COLO668 (cell line): ENCODE results near the gene ITSN1.
"Not testable (repeated sequence)": the region's sequence is repeated elsewhere in the genome, so short reads cannot be mapped to it uniquely, and the experiment has no call there.

Experiments used
- DNase-seq: peaks from one replicate; lab custom pipeline; 2025; ENCODE audit not compliant: unreplicated experiment; lab: John Stamatoyannopoulos, UW

ITSN1 gene

GRCh38 chr21:33642027-33642895 lies at the start of gene ITSN1:
Gene ITSN1, plus strand, starts transcription at chr21:33642501. Its CDS starts 76,328 bp downstream, at chr21:33718829.
- DNase-seq: peak; percentile 100

- no peak for DNase-seq
These were observed 44.2 kb upstream of the ITSN1 start for GRCh38 chr21:33598051-33598450.

- no peak for DNase-seq
These were observed 33.7 kb upstream of the ITSN1 start for GRCh38 chr21:33608559-33608958.

- DNase-seq: no peak
These were observed 31.1 kb upstream of the ITSN1 start for GRCh38 chr21:33611006-33611744.

GRCh38 chr21:33617565-33617964 lies 24.7 kb upstream of the ITSN1 start:
- not testable (repeated sequence) for DNase-seq

GRCh38 chr21:33618407-33618806 lies 23.9 kb upstream of the ITSN1 start:
- no peak for DNase-seq

GRCh38 chr21:33619726-33620125 lies 22.6 kb upstream of the ITSN1 start:
- DNase-seq: no peak

- DNase-seq: no peak
These were observed 20.0 kb upstream of the ITSN1 start for GRCh38 chr21:33622253-33622652.

- DNase-seq: not testable (repeated sequence)
These were observed 16.1 kb upstream of the ITSN1 start for GRCh38 chr21:33626151-33626550.

- DNase-seq: no peak
These were observed 8.0 kb upstream of the ITSN1 start for GRCh38 chr21:33634254-33634653.

- DNase-seq: peak; percentile 19
These were observed 1.5 kb upstream of the ITSN1 start for GRCh38 chr21:33640697-33641351.

GRCh38 chr21:33641352-33642026 lies 812 bp upstream of the ITSN1 start, which contains the start of gene CRYZL1:
Gene CRYZL1, minus strand, starts transcription at chr21:33641741. Its CDS starts 10,190 bp downstream, at chr21:33631551.
- DNase-seq: peak; percentile 100

- DNase-seq: peak; percentile 73
These were observed 776 bp downstream of the ITSN1 start for GRCh38 chr21:33642896-33643657.

- no peak for DNase-seq
These were observed 1.5 kb downstream of the ITSN1 start for GRCh38 chr21:33643658-33644311.

GRCh38 chr21:33644383-33645074 lies 2.2 kb downstream of the ITSN1 start:
- DNase-seq: no peak

- no peak for DNase-seq
These were observed 3.4 kb downstream of the ITSN1 start for GRCh38 chr21:33645730-33646129.

GRCh38 chr21:33647587-33647986 lies 5.3 kb downstream of the ITSN1 start:
- DNase-seq: no peak

GRCh38 chr21:33648555-33648954 lies 6.3 kb downstream of the ITSN1 start:
- no peak for DNase-seq

GRCh38 chr21:33650230-33650629 lies 7.9 kb downstream of the ITSN1 start:
- no peak for DNase-seq
